Nasal cavity respiratory epithelium epithelial cell of viscerocranial mucosa (primary cell): ENCODE results near the gene TREML4. TPM values are rescaled to one million over a fixed set of nuclear protein-coding genes. Genes with fewer than 3 reads are reported as not detected.

Experiments
- total RNA-seq: library from RNA; depleted of rRNA; stranded (reverse); fragments of >200 nt; gene quantifications from 2 replicates; pipeline ENCODE4 v1.2.3, GENCODE V29; 2014

Gene TREML4, protein sequence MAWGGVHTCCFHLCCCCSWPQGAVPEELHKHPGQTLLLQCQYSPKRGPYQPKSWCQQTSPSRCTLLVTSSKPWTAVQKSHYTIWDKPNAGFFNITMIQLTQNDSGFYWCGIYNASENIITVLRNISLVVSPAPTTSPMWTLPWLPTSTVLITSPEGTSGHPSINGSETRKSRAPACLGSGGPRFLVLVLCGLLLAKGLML
- not detected in 2 replicates for total RNA-seq

DNA sequence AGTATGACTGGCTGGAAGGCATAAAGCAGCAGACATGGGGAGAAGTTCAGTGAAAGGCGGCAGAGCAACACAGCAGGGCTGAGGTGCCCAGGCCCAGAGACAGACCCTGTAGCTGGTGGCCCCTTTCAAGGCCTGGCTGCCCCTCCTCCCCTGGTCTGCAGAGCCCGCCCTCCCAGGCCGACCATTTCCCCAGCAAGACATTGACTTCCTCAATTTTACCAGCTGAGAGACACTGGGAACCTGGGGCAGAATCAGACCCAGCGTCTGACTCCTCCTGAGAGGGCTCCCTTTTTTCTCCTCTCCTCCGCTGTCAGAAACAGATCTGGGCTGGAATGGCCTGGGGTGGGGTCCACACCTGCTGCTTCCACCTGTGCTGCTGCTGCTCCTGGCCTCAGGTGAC, at the start of gene TREML4:
Gene TREML4 (plus strand): TSS at position 254 of the 400 bp plus-strand sequence. CDS start 79 bp downstream, at position 333.

DNA sequence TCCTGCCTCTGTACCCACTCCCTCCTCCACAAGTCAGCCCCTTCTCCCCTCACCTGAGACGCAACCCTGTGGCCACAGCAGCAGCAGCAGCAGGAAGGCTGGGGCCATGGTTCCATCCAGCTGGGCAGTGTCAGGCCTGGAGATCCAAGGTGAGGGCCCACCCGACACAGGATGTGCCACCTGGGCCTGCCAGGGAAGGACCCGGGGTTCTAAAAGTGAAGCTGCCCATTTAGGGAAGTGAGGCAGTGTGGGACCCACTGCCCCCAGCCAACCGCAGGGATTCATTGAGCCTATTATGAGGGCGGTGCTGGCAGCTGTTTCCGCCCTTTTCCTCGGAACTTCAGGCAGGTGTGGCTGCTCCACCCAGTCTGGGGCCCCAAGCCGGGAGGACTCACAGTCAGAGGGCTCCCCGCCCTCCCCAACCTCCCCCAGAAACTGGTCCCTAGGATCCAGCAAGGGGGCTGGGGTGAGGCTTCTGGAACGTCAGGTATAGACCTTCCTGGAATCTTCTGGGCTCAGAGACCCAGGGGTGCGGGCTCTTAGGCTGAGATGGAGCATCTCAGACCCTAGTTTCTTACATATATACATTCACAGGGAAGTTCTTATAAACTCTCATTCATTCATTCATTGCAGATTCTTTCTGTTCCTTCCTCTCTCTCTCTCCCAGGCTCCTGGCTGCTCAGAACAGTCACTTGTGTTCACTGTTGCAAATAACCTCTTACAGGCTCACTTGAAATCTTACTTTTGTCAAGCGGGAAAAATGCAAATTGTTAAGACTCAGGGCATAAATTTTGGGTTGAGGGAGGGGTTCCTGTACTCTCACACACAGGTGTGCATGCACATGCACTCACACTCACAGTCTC, 27.0 kb upstream of the TREML4 start, which contains the start of gene TREML2:
Gene TREML2 (minus strand): TSS at position 249 of the 863 bp plus-strand sequence. CDS start 141 bp downstream, at position 108.

DNA sequence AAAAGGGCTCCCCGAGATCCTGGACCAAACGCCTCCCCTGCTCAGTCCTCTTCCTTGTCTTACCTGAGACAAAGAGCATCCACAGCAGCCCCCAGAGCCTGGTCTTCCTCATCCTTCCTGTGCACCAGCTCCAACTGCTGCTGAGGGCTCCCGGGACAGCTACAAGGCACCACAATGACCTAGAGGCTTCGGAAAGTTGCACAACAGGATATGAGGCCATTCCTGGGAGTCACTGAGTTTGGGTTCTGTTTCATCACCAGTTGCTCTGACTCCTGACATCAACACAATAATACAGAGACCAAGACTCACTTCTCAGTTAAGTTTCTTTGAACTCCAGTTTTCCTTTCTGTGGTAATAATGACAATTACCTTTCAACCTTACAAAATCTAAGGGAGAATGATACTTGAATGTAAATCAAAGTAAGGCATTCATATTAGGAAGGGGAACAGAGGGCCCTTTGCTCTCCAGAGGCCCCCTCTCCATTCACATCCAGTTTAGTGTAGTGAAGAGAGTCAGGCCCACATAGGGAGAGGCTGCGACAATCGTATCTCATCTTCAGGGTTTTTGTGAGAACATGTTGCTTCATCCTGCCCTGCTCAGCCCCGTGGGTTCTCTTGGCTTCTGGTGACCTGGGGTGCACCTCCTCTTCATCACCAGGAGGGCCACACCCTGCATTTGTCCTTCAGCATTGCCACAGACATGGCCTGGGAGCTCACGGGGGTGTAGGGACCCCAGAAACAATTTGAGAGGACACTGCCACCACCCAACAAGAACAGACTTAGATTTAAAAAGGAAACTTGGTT, 58.6 kb downstream of the TREML4 start, which contains the start of gene TREM1:
Gene TREM1 (minus strand): TSS at position 139 of the 803 bp plus-strand sequence. CDS start 27 bp downstream, at position 112.

Other genes with a start within 250 kb of the TREML4 start
- gene UNC5CL, start 189.1 kb upstream of the TREML4 start, total RNA-seq, result 0.14 and 0.34 TPM in 2 replicates
- not detected in 2 replicates for gene TSPO2, start 185.9 kb upstream of the TREML4 start, total RNA-seq
- not detected in 2 replicates for gene APOBEC2, start 175.1 kb upstream of the TREML4 start, total RNA-seq
- 16.4 and 23.2 TPM in 2 replicates for gene OARD1, start 156.0 kb upstream of the TREML4 start, total RNA-seq
- gene NFYA, start 155.4 kb upstream of the TREML4 start, total RNA-seq, result 34.2 and 44.8 TPM in 2 replicates
- not detected in 2 replicates for gene TREML1, start 74.0 kb upstream of the TREML4 start, total RNA-seq
- 0.36 and 1.4 TPM in 2 replicates for gene TREM2, start 65.2 kb upstream of the TREML4 start, total RNA-seq
- gene TREML2, start 27.2 kb upstream of the TREML4 start, total RNA-seq, result under 0.01 TPM in 1 of 2 replicates, not detected in the other
- 0.34 and 0.43 TPM in 2 replicates for gene TREM1, start 58.3 kb downstream of the TREML4 start, total RNA-seq
- not detected in 2 replicates for gene NCR2, start 107.3 kb downstream of the TREML4 start, total RNA-seq